ENCODE measurements around the gene METTL9. TPM values are rescaled to one million over a fixed set of nuclear protein-coding genes. Genes with fewer than 3 reads are reported as not detected.
A peak's percentile ranks its signal among the peaks of the same experiment; 100 is the strongest.
"Not testable (repeated sequence)": the region's sequence is repeated elsewhere in the genome, so short reads cannot be mapped to it uniquely, and the experiment has no call there.

The METTL9 gene
- total RNA-seq, 1 donor from 2014 or later, result 175 TPM

- H3K9me3 Mint-ChIP-seq; H3K27me3 Mint-ChIP-seq (ENCODE audit: low read depth); DNase-seq (ENCODE audit: low read depth, low spot score); H3K4me3 Mint-ChIP-seq; H3K27ac Mint-ChIP-seq (ENCODE audit: unreplicated experiment); H3K4me1 Mint-ChIP-seq: not testable (repeated sequence)
- H3K36me3 Mint-ChIP-seq (ENCODE audit: low read depth), result peaks cover 37% of the 10 kb centered on the region
These were observed 32.7 kb downstream of the METTL9 start for GRCh38 chr16:21631951-21632575.

GRCh38 chr16:21634216-21634615 is 34.8 kb downstream of the METTL9 start:
- no peak for DNase-seq (ENCODE audit: low read depth, low spot score)
- no peak overlapping the region for H3K27ac Mint-ChIP-seq (ENCODE audit: unreplicated experiment)
- H3K36me3 Mint-ChIP-seq (ENCODE audit: low read depth), result peaks cover 23% of the 10 kb centered on the region
- no peaks in the 10 kb centered on the region for H3K4me1 Mint-ChIP-seq
- H3K4me3 Mint-ChIP-seq, result no peak overlapping the region
- TF ChIP-seq CTCF (conservative IDR thresholded peaks at IDR 0.05), result no peak
- no peaks in the 10 kb centered on the region for H3K27me3 Mint-ChIP-seq (ENCODE audit: low read depth)
- H3K9me3 Mint-ChIP-seq, result no peaks in the 10 kb centered on the region

GRCh38 chr16:21635694-21636093 is 36.3 kb downstream of the METTL9 start:
- H3K4me3 Mint-ChIP-seq; DNase-seq (ENCODE audit: low read depth, low spot score); H3K4me1 Mint-ChIP-seq; H3K27ac Mint-ChIP-seq (ENCODE audit: unreplicated experiment); H3K27me3 Mint-ChIP-seq (ENCODE audit: low read depth); H3K9me3 Mint-ChIP-seq: not testable (repeated sequence)
- peaks cover 14% of the 10 kb centered on the region for H3K36me3 Mint-ChIP-seq (ENCODE audit: low read depth)

GRCh38 chr16:21637032-21637968 is 37.9 kb downstream of the METTL9 start:
- Mint-ChIP-seq H3K27me3 (ENCODE audit: low read depth) (no peaks in the 10 kb centered on the region), H3K36me3 (ENCODE audit: low read depth) (peaks cover 11% of the 10 kb centered on the region), H3K4me1 (peaks cover 3% of the 10 kb centered on the region), H3K4me3 (no peak overlapping the region), H3K9me3 (no peaks in the 10 kb centered on the region), H3K27ac (ENCODE audit: unreplicated experiment) (peak overlapping the region; percentile 97)
- DNase-seq (ENCODE audit: low read depth, low spot score), result no peak
- TF ChIP-seq CTCF (conservative IDR thresholded peaks at IDR 0.05), result no peak

- H3K4me1 Mint-ChIP-seq, result peaks cover 3% of the 10 kb centered on the region
- DNase-seq (ENCODE audit: low read depth, low spot score), result no peak
- H3K27me3 Mint-ChIP-seq (ENCODE audit: low read depth), result no peaks in the 10 kb centered on the region
- TF ChIP-seq CTCF (conservative IDR thresholded peaks at IDR 0.05), result no peak
- no peak overlapping the region for H3K27ac Mint-ChIP-seq (ENCODE audit: unreplicated experiment)
- H3K36me3 Mint-ChIP-seq (ENCODE audit: low read depth), result peaks cover 11% of the 10 kb centered on the region
- H3K9me3 Mint-ChIP-seq, result no peaks in the 10 kb centered on the region
- H3K4me3 Mint-ChIP-seq, result no peak overlapping the region
These were observed 39.2 kb downstream of the METTL9 start for GRCh38 chr16:21638573-21638975.

- TF ChIP-seq CTCF (conservative IDR thresholded peaks at IDR 0.05), result no peak
- DNase-seq (ENCODE audit: low read depth, low spot score), result no peak
- H3K27ac Mint-ChIP-seq (ENCODE audit: unreplicated experiment), result no peak overlapping the region
- H3K27me3 Mint-ChIP-seq (ENCODE audit: low read depth), result no peaks in the 10 kb centered on the region
- H3K9me3 Mint-ChIP-seq, result no peaks in the 10 kb centered on the region
- H3K4me1 Mint-ChIP-seq, result peaks cover 3% of the 10 kb centered on the region
- no peak overlapping the region for H3K4me3 Mint-ChIP-seq
- H3K36me3 Mint-ChIP-seq (ENCODE audit: low read depth), result peaks cover 11% of the 10 kb centered on the region
These were observed 40.1 kb downstream of the METTL9 start for GRCh38 chr16:21639493-21639892.
